Activated naive CD4-positive, alpha-beta T cell treated with anti-CD3 and anti-CD28 coated beads, Interleukin-2, amount 50 U/mL, for 24 hours (primary cell): ENCODE results near the gene MYO19.
"Not testable (repeated sequence)": the region's sequence is repeated elsewhere in the genome, so short reads cannot be mapped to it uniquely, and the experiment has no call there.

ENCODE experiments used
- H3K27ac Mint-ChIP-seq: one replicate; pipeline ENCODE4 v1.8.0; 2021; ENCODE audit warnings: mild to moderate bottlenecking, mixed read lengths
- H3K27me3 Mint-ChIP-seq: one replicate; pipeline ENCODE4 v1.8.0; 2021; ENCODE audit warnings: mixed read lengths
- H3K36me3 Mint-ChIP-seq: one replicate; pipeline ENCODE4 v1.8.0; 2021; ENCODE audit warnings: mixed read lengths
- H3K4me1 Mint-ChIP-seq: one replicate; pipeline ENCODE4 v1.8.0; 2021; ENCODE audit warnings: mixed read lengths
- H3K4me3 Mint-ChIP-seq: one replicate; pipeline ENCODE4 v1.8.0; 2021; ENCODE audit warnings: mild to moderate bottlenecking, mixed read lengths
- H3K9me3 Mint-ChIP-seq: one replicate; pipeline ENCODE4 v1.8.0; 2021; ENCODE audit warnings: mixed read lengths

Gene MYO19

GRCh38 chr17:36498155-36498554 is 36.5 kb downstream of the MYO19 start:
- Mint-ChIP-seq H3K4me1 (peaks cover 9% of the 10 kb centered on the region), H3K36me3 (peaks cover 11% of the 10 kb centered on the region), H3K27ac (no peak overlapping the region), H3K4me3 (no peak overlapping the region), H3K9me3 (no peaks in the 10 kb centered on the region), H3K27me3 (no peaks in the 10 kb centered on the region)

DNA sequence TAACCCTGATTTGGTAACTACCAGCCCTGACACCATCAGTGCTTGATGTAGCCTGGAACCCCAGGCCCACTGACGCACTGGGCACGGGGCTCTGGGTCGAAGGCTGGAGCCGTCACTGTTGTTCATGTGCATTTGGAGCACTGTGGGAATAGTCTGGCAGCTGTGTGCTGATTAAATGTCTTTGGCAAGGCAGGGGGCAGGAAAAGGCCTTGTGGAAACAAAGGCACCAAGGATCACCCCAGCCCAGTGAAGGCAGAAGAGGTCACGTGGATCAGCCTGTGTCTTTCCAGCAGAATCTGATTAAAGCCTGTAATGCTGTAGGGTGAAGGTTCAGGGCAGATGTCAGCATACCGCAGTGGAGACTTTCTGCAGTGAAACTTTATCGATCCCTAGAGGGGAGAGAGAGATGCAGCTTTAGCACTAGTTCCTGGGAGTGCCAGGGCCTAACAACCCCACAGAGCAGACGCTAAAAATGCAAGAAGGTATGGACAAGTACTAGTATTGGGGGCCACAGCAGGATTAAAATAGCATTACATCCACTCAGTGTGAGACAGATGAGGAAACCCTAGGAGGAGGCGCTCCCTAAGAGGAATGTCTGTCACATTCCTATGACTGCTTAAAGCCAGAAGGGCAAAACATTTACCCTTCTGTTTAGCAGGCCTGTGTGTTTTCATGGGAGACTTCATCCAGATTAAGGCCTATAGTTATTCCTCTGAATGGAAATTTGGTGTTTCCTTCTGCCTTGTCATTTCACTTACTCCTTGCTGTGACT is 38.5 kb downstream of the MYO19 start:
- Mint-ChIP-seq H3K36me3 (peaks cover 8% of the 10 kb centered on the region), H3K4me3 (no peak overlapping the region), H3K9me3 (no peaks in the 10 kb centered on the region), H3K4me1 (peaks cover 22% of the 10 kb centered on the region), H3K27me3 (no peaks in the 10 kb centered on the region), H3K27ac (no peak overlapping the region)

DNA sequence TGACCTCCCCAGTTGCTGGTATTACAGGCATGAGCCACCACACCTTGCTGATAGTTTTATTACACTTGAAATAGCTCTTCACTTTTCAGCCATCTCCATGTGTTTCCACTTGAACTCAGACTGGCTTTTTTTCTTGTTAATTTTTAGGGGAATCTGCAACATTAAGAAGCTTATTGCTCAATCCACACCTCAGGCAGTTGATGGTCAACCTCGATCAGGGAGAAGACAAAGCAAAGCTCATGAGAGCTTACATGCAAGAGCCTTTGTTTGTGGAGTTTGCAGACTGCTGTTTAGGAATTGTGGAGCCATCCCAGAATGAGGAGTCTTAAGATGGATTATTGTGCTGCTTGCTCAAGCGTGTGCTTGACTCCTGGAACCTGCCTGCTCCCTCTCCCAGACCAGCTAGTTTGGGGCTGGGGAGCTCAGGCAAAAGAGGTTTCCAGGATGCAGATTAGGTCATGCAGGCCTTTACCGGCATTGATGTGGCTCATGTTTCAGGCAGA is 39.5 kb downstream of the MYO19 start:
- Mint-ChIP-seq H3K9me3 (no peaks in the 10 kb centered on the region), H3K4me1 (peaks cover 29% of the 10 kb centered on the region), H3K4me3 (no peak overlapping the region), H3K27me3 (no peaks in the 10 kb centered on the region), H3K27ac (no peak overlapping the region), H3K36me3 (peaks cover 11% of the 10 kb centered on the region)

DNA sequence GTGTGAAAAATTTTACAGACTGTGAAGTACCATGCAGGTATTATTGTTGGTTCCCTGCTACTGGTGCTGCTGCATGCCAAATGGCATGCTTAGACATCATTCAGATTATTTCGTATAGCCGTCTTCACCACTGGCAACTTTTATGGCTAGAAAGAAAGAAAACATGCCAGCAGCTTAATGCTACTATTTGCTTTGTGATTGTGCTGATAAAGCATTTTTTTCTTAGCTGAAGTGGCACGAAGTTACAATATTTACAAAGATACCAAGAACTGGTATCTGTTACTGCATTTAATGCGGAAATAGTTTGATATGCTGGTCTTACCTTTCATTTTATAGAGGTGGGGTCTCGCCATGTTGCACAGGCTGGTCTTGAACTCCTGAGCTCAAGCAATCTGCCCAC is 40.0 kb downstream of the MYO19 start:
- H3K4me1 Mint-ChIP-seq = peaks cover 34% of the 10 kb centered on the region
- H3K9me3 Mint-ChIP-seq = no peaks in the 10 kb centered on the region
- H3K36me3 Mint-ChIP-seq = peaks cover 14% of the 10 kb centered on the region
- no peak overlapping the region for H3K4me3 Mint-ChIP-seq
- H3K27ac Mint-ChIP-seq = no peak overlapping the region
- no peaks in the 10 kb centered on the region for H3K27me3 Mint-ChIP-seq

GRCh38 chr17:36493956-36494355 is 40.7 kb downstream of the MYO19 start:
- Mint-ChIP-seq H3K4me1 (peaks cover 40% of the 10 kb centered on the region), H3K4me3 (no peak overlapping the region), H3K36me3 (peaks cover 14% of the 10 kb centered on the region), H3K27me3 (no peaks in the 10 kb centered on the region), H3K9me3 (no peaks in the 10 kb centered on the region), H3K27ac (peak overlapping the region; percentile 59)

DNA sequence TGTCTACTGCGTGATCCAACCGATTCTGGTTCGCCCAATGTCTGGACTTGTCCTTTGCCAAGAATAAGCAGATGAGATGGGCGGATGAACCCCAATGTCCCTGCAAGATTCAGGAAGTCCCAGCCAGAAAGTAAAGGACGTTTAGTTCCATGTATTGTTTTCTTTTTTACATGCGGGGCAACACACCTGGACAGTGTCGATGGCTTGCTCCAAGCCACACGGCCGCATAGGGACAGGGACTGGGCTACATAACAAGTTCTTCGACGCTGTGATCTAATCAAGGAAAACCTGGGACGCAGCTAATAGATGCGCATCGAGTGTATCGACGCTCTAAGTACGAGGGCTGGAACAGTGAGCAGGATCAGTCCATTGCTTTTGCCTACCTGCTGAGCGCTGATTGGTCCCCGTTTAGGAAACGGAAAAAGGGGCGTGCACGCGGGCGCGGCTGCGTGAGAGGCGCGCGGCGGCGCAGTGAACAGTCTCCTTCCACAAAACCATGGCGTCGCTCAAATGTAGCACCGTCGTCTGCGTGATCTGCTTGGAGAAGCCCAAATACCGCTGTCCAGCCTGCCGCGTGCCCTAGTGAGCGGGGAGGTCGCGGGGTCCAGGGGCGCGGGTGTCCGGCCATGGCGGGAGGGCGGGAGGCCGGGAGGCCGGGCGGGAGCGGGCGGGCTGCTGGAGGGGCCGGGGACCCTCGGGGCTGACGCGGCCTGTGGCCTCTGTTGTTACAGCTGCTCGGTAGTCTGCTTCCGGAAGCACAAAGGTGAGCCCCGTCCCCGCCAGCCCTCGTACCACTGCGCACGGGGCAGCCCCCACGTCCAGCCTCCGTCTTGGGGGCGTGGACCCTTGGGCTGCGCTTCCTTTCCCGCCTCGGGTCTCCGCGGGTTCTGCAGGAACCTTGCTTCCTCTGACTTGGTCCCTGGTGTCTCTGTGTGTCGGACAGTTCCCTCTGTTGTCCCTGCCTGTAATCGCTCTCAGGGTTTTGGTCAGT is 48.2 kb downstream of the MYO19 start, which contains the start of gene ZNHIT3:
TSS of gene ZNHIT3 (plus strand) at position 478 of the 991 bp plus-strand sequence. CDS start at position 497, 19 bp downstream.
- H3K4me3 Mint-ChIP-seq = peak within 1 kb of the TSS; percentile 94
- peaks cover 8% of the 10 kb centered on the region for H3K27me3 Mint-ChIP-seq
- peaks cover 12% of the 10 kb centered on the region for H3K36me3 Mint-ChIP-seq
- peaks cover 50% of the 10 kb centered on the region for H3K4me1 Mint-ChIP-seq
- peak within 1 kb of the TSS; percentile 94 for H3K27ac Mint-ChIP-seq
- no peaks in the 10 kb centered on the region for H3K9me3 Mint-ChIP-seq

DNA sequence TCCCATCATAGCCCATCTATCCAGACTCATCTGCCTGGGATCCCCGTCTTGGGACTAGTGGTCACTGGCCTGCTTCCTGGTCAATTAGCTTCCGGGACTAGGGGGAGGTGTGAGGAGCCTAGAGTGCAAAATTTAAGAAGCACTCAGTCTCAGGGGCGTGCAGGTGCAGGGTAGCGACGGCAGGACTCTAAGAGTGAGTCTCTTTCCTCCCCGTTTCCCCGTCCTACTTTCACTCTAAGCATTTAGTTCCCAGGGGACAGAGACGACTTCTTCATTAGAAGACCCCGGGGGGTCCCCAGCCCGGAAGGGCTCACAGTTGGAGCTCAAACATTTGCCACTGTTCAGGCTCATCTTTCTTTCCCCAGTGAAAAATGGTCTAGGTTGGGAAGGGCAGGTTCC is 48.9 kb downstream of the MYO19 start:
- peak overlapping the region; percentile 94 for H3K4me3 Mint-ChIP-seq
- peaks cover 12% of the 10 kb centered on the region for H3K36me3 Mint-ChIP-seq
- H3K9me3 Mint-ChIP-seq = no peaks in the 10 kb centered on the region
- H3K27me3 Mint-ChIP-seq = peaks cover 11% of the 10 kb centered on the region
- H3K27ac Mint-ChIP-seq = peak overlapping the region; percentile 8
- H3K4me1 Mint-ChIP-seq = peaks cover 43% of the 10 kb centered on the region

DNA sequence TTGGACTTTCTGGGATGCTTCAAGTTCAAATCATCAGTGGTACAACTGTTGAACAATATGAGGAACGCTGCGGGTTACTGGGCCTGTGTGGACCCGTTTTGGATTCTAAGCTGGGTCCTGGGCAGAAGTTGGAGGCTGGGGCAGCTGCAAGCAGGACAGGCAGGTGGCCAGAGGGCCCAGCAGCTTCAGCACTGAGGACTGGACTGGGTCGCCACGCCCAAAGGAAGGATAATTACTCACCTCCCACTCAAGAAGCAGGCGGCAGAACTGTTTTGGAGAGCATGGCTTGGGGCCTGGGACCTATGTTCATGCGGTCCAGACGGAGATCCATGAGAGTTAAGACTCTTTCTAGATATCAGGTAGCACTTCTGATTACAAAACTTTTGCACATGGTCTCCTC is 49.6 kb downstream of the MYO19 start:
- Mint-ChIP-seq H3K9me3 (no peaks in the 10 kb centered on the region), H3K4me1 (peaks cover 38% of the 10 kb centered on the region), H3K4me3 (peak overlapping the region; percentile 94), H3K27ac (peak overlapping the region; percentile 68), H3K27me3 (peaks cover 12% of the 10 kb centered on the region), H3K36me3 (peaks cover 8% of the 10 kb centered on the region)

GRCh38 chr17:36484021-36484420 is 50.6 kb downstream of the MYO19 start:
- H3K4me3 Mint-ChIP-seq = peak overlapping the region; percentile 19
- peaks cover 14% of the 10 kb centered on the region for H3K27me3 Mint-ChIP-seq
- peaks cover 29% of the 10 kb centered on the region for H3K4me1 Mint-ChIP-seq
- H3K9me3 Mint-ChIP-seq, H3K36me3 Mint-ChIP-seq: not testable (repeated sequence)
- peak overlapping the region; percentile 38 for H3K27ac Mint-ChIP-seq

- Mint-ChIP-seq H3K36me3 (peaks cover 4% of the 10 kb centered on the region), H3K4me3 (peak overlapping the region; percentile 75), H3K27ac (peak overlapping the region; percentile 41)
Measured at GRCh38 chr17:36482611-36483504, 51.8 kb downstream of the MYO19 start.

DNA sequence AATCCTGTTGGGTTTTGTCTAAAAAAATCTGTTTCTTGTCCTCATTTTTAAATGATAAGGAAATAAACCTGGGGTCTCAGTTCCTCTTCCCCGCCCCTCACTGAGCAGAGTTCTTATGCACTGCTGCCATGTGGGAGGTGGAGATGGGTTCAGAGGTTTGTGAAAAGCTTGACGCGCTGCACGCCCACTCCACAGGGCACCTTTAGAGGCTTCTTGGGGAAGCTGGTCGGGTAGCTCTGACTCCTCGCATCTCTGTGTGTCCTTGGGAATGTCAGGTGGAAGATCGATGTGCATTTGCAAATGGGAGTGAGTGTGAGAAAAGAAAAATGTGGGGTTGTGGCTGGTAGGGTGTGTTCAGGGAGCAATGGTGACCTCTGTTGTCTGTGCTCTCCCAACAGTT is 52.8 kb downstream of the MYO19 start:
- Mint-ChIP-seq H3K27me3 (peaks cover 17% of the 10 kb centered on the region), H3K4me3 (peak overlapping the region; percentile 45), H3K27ac (no peak overlapping the region)

More at GRCh38 chr17:36482611-36483504, 51.8 kb downstream of the MYO19 start:
- peaks cover 24% of the 10 kb centered on the region for H3K4me1 Mint-ChIP-seq
- H3K27me3 Mint-ChIP-seq = peaks cover 14% of the 10 kb centered on the region
- H3K9me3 Mint-ChIP-seq = no peaks in the 10 kb centered on the region

GRCh38 chr17:36475346-36475970 is 59.2 kb downstream of the MYO19 start:
- Mint-ChIP-seq H3K27me3 (peaks cover 17% of the 10 kb centered on the region), H3K4me3 (no peak overlapping the region), H3K9me3 (no peaks in the 10 kb centered on the region)

More for the DNA sequence above, 52.8 kb downstream of the MYO19 start:
- no peaks in the 10 kb centered on the region for H3K9me3 Mint-ChIP-seq
- H3K36me3 Mint-ChIP-seq = peaks cover 4% of the 10 kb centered on the region
- peaks cover 24% of the 10 kb centered on the region for H3K4me1 Mint-ChIP-seq

DNA sequence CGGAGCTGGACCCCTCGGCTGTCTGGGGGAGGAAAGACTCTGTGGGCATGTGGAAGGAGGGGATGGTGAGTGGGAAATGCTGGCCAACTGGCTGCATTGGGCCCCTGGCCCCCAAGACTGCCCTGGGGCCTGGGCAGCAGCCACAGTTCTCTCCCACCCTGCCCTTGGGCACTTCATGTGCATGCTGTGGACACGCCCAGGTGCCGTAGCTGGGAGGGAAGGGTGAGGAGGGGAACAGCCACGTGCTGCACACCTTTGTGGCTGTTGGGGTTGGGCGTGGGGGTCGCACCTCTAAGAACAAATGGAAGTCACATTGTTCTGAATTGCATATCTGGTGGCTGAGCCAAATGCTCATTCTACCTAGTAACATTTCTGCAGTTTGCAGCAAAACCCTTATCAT is 60.1 kb downstream of the MYO19 start:
- no peak overlapping the region for H3K27ac Mint-ChIP-seq
- no peaks in the 10 kb centered on the region for H3K36me3 Mint-ChIP-seq
- H3K27me3 Mint-ChIP-seq = peaks cover 16% of the 10 kb centered on the region
- H3K4me1 Mint-ChIP-seq = no peaks in the 10 kb centered on the region
- no peak overlapping the region for H3K4me3 Mint-ChIP-seq
- no peaks in the 10 kb centered on the region for H3K9me3 Mint-ChIP-seq

More at GRCh38 chr17:36475346-36475970, 59.2 kb downstream of the MYO19 start:
- Mint-ChIP-seq H3K27ac (no peak overlapping the region), H3K4me1 (no peaks in the 10 kb centered on the region), H3K36me3 (no peaks in the 10 kb centered on the region)

- H3K36me3 Mint-ChIP-seq = peaks cover 2% of the 10 kb centered on the region
- H3K4me3 Mint-ChIP-seq = no peak overlapping the region
- H3K27ac Mint-ChIP-seq = no peak overlapping the region
- no peaks in the 10 kb centered on the region for H3K9me3 Mint-ChIP-seq
- H3K27me3 Mint-ChIP-seq = peaks cover 24% of the 10 kb centered on the region
- H3K4me1 Mint-ChIP-seq = no peaks in the 10 kb centered on the region
Measured at GRCh38 chr17:36470499-36470898, 64.2 kb downstream of the MYO19 start.
